Renal cortex interstitium (tissue), 11 donors: ENCODE results near the gene MTTP. TPM values are rescaled to one million over a fixed set of nuclear protein-coding genes. Genes with fewer than 3 reads are reported as not detected.

Experiments used
- DNase-seq, 11 donors: peaks; one replicate each; pipeline ENCODE4 v3.0.0-alpha.2; 2013; ENCODE audit warnings: low read depth in 9 of 11, low spot score in 4 of 11; ENCODE audit errors: extremely low read depth in 1 of 11
- polyA plus RNA-seq, 3 donors: library from polyadenylated mRNA; unstranded; fragments of 120-200 nt; gene quantifications; one replicate each; pipeline ENCODE4 v1.2.1, GENCODE V29; 2013; ENCODE audit not compliant: insufficient read length in 3 of 3

The MTTP gene
- polyA plus RNA-seq, 3 donors: 10.1 to 14.8 (median 10.6) TPM

DNA sequence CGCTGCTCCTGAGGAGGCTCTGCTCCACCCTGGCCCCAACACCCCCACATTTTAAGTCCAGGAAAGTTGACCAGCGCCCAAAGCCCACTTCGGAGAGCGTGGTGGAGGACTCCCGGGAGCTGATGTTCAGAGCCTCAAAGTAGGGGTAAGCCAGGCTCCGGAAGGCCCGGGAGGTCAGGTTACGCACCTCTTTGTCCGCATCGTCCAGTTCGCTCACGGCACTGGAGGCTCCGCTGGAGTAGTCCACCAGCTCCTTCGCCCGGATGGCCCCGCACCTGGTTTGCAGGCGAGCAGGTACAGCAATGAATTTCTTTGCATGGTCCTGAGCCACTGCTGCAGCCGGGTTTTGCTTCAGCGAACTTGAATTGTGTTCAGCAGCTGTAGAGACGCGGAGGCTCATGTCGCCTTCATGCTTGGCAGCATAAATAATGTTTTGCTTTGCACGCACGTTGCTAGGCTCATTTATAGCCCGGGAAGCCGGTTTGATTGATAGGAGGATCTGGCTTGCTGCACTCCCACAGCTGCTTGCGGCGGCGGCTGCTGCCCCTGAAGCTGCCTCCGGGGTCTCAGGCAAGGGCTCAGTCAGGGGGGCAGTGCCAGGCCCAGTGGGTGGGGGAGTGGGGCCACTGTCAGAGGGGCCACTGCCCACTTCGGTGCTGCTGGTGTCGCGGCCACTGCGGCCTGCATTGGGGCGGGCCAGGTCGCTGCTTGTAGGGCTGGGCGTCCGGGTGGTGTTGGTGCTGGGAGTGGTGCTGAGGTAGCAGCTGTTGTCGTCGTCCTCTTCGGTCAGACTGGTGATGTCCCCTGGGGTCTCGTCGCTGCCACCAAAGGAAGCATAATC lies 78.2 kb downstream of the MTTP start:
- DNase-seq: peak; percentile 35 to 88 (median 69)

DNA sequence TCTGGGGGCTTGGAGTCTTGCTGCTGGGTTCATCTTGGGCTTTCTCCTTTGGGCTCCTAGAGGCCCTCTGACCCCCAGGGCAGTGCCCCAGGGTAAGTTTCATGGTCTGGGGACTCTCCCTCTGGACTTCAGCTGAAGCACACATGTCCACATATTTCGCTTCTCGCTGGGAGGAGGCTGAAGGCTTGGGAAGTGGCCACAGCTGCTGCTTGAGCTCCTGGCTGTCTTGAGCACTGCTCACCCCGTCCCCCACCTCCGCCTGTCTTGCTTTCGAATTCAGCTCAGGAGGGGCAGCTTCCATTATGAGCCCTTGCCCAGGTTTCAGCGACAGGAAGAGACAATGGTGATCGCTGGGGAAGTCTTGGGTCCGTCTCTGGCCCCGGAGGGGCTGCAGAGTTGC lies 79.3 kb downstream of the MTTP start:
- no peak for DNase-seq

GRCh38 chr4:99654361-99654761 lies 79.7 kb downstream of the MTTP start:
- no peak for DNase-seq

DNA sequence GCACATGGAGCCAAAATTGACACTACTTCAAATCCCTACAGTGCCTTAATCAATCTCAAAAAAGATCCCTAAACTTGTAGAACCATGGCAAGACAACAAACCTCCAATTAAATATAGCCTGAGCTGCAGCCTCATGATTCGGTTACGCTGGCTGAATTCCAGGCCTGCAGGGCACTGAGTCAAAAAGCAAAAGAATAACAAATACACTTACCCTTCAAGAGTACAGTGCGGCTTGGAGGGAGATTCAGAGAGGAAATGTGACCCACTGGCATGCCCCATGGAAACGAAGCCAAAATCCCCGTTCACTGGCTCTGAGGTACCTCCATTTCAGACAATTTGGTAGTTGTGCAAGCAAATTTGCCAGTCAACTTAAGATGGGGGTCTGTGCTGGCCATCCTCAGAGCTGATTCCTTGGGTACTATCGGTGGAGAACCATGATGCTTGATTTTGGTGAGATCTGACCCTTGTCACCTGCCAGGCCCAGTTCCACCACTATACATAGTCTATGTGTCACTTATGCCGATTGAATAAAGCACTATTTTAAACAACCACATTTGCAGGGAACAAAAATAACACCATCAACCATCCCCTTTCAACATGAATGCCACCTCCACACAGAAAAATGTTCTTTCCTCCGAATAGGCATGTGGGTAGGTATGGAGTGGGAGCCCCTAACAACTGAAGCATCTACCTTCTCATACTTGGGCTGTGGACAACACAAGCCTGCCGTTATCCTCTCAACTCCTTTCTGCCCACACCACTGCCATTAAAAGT lies 80.9 kb downstream of the MTTP start:
- no peak for DNase-seq

DNA sequence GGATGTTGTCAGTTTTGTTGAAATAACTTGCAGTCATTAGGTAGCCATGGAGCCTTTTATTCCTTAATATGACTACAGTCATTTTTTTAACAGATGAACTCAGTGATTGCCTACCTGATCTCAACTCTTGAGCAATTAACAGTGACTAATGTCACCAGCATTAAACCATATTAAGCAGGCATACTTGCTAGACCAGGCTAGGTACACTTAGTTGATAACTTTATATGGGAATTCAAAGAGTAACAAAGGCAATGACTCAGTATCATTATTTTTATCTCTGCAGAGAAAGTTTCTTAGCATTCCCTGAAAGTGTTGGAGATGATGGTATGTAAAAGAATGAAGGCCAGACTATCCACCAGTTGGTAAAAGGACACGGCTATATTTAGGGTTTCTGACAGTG lies 83.2 kb downstream of the MTTP start, which contains the start of gene C4orf54:
Gene C4orf54 (minus strand): TSS at position 31 of the 400 bp plus-strand sequence. CDS start 3,180 bp downstream, outside the sequence.
- no peak for DNase-seq

DNA sequence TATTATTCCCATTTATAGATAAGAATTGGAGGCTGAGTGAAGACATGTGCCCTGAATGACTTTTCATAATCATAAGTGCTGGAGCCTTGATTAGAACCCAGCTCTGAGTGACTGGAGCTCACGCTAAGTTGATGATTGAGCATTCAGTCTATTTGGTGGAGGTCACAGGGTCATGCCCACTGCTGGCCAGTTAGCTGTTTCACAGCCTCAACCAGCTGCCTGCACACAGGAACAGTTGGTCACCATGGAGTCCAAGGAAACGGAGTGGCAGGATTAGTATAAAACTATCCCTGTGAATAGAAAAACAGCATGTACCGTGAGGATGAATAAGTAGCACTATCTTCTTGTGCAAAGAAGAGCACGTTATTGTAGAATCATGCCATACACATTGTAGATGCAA lies 84.0 kb downstream of the MTTP start:
- DNase-seq: no peak

GRCh38 chr4:99661907-99662306 lies 87.3 kb downstream of the MTTP start:
- no peak for DNase-seq

- no peak for DNase-seq
Measured at GRCh38 chr4:99664716-99665115, 90.1 kb downstream of the MTTP start.

- peak in 1 of 11 donors; percentile 39 for DNase-seq
Measured at GRCh38 chr4:99665983-99666382, 91.4 kb downstream of the MTTP start.

DNA sequence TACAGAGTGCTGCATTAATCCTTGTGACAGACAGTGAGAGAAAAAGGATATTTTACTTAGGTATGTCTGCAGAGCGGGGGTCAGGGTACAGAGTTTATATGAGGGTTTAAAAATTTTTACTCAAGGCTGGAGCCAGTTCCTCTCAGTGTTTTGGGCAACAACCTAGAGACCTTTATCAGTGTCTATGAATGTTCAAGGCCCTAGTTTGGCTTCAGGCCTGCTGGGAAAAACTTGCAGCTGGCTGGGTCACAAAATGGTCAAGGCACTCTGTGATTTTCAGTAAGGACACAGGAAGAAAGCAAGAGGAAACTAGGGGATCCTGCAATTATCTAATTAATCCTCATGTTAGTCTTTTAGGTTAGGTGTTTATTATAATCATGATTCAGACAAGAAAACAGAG lies 93.8 kb downstream of the MTTP start:
- no peak for DNase-seq

- no peak for DNase-seq
Measured at GRCh38 chr4:99669084-99669483, 94.5 kb downstream of the MTTP start.

DNA sequence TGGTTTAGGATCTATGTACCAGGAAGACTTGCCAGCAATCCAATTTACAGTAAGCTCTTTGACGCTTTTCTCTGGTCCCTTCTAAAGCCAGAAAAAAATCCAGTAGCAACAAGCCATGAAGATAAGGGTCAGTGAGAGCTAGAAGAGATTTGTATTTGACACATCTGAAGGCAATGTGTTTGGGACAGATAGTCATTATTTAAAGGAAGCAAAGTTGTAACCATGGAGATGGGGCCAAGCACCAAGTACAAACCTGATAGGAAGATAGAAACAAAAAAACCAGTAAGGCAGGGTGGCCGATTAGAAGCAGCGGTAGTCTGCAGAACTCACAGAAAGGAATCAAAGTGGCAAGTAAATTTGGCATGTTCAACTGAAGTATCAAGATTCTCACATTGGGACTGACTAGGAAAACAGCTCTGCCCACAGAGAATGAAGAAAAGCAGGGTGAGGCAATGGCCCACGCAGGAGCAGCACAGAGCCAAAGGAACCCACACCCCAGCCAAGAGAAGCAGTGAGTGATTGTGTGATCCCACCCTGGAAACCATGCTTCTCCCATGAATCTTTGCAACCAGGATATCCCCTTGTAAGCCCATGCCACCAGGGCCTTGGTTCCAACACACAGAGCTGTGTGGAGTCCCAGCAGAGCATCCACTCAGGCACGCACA lies 95.9 kb downstream of the MTTP start:
- DNase-seq: no peak

Other genes starting within 250 kb of the MTTP start
- 100 to 1,000 TPM in 2 of 3 donors, 10 to 100 TPM in 1; 84.3 to 121 (median 104) TPM for gene ADH1C, start 222.1 kb upstream of the MTTP start, polyA plus RNA-seq
- not detected for gene ADH7, start 139.5 kb upstream of the MTTP start, polyA plus RNA-seq
- gene C4orf17, start 63.8 kb upstream of the MTTP start, polyA plus RNA-seq: under 1 TPM; 0.09 to 0.40 (median 0.27) TPM
- gene TRMT10A, start 10.8 kb upstream of the MTTP start, polyA plus RNA-seq: 10 to 100 TPM; 13.4 to 15.5 (median 15.4) TPM
- 1 to 10 TPM in 1 of 3 donors, under 1 TPM in 2; 0.76 to 1.2 (median 0.86) TPM for gene C4orf54, start 83.0 kb downstream of the MTTP start, polyA plus RNA-seq
- gene DAPP1, start 242.0 kb downstream of the MTTP start, polyA plus RNA-seq: 1 to 10 TPM in 1 of 3 donors, under 1 TPM in 2; 0.64 to 1.3 (median 0.83) TPM